HK-2 (cell line): ENCODE data around the gene UTS2R.

Source experiments
- DNase-seq: peaks from one replicate; pipeline ENCODE4 v3.0.0-alpha.2; 2018; ENCODE audit not compliant: unreplicated experiment

The UTS2R gene

DNA sequence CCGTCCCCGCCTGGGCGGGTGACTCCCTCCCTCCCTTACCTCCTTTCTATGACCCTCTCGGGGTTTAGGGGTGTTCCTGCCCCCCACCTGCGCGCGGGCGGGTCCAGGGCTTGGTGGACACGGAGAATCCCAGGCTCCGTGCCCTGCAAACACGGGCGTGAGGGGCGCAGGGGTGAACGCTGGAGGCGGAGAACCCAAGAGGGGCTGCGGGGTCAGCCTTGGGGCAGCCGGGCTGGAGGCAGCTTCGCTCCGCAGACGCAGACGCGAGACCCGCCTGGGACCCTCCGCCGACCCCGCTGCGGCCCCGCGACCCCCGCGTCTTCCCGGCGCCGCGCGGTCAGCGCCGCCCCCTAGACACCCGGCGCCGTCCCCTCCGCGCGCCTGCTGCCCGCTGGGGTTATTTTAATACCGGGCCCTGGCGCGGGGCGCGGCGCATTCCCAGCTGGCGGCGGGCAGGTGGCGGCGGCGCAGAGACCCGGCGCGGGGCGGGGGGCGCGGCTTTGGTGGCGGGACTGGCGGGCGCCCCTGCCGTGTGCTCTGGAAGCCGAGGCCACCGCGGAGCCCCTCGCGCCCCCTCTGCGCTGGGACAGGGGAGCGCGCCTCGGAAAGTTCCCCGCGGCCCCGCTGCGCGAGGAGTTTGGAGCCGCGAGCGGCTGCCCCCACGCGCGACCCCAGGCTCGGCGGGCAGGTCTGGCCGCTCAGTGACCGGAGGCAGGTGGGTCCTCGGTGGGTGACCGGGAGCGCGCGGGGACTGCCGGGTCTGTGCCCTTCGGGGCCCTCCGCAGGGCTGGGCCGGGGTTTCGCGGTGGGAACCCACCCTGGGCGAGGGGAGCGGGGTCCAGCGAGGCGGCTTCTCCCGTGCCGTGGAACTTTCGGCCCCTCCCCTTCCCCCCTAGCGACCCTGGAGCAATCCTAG, at the start of gene UTS2R:
Gene UTS2R, plus strand, starts transcription at position 433 of the 916 bp plus-strand sequence. CDS start 2,560 bp downstream, outside the sequence.
- DNase-seq: no peak

DNA sequence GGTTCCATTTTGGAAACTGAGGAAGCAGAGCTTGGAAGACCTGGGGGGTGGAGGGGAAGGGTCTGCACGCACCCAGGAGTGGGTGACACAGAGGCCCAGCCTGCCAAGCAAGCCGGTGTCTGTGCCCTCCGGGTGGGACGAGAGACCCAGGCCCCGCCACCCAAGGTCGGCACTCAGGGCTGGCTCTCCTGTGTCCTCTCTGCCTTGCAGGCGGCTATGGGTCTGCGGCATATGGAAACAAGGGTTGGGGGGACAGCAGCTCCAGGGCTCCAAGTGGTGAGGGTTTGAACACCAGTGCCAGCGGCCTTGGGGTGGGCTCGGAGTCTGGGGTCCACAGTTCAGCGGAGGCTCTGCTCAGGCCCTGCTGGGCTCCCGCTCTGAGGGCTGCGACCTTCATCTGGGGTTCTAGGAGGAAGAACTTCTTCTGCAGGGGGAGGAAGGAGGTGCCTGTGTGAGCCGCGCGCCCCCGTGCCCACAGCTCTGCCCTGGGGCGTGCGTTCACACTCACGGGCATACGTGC, 49.6 kb upstream of the UTS2R start:
- DNase-seq: no peak

DNA sequence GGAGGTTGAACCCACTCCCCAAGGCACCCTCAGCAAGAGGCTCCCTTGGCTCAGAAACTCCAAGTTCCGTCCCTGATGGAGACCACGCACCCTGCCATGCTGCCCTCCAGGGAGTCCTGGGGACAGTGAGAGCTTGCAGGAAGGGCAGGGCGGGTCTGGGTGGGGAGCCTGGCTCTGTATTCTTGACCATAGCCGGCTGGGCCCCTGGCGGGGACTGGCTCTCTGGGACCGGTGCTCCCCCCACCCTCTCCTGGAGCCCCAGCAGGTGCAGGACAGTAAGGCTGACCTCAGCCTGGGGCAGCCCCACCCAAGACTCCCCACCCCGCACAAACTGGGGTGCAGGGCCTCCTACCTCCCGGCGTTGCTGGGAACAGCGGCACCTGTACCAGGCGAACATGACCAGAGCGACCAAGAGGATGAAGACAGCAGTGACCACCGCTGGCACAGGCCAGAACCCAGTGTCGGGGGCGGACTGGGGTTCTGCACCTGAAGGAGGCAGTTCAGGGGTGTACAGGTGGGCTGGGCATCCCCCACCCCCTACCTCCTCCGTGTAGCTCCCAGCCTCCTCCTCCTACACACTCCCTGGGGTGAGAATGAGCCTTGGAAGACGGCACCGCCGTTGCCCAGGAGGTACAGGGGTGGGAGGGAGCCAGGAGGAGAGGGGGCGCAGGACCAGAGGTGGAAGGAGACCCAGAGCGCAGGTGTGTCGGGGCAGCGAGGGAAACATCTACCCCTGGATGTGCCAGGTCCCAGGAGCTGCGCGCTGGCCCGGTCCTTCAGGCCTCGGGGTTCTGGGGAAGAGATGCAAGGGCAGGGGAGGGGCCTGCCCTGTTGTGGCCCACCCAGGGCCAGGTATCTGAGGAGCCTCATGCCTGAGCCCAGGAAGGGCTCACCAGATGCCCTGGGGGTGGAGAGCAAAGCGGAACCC, 48.8 kb upstream of the UTS2R start:
- DNase-seq: no peak

DNA sequence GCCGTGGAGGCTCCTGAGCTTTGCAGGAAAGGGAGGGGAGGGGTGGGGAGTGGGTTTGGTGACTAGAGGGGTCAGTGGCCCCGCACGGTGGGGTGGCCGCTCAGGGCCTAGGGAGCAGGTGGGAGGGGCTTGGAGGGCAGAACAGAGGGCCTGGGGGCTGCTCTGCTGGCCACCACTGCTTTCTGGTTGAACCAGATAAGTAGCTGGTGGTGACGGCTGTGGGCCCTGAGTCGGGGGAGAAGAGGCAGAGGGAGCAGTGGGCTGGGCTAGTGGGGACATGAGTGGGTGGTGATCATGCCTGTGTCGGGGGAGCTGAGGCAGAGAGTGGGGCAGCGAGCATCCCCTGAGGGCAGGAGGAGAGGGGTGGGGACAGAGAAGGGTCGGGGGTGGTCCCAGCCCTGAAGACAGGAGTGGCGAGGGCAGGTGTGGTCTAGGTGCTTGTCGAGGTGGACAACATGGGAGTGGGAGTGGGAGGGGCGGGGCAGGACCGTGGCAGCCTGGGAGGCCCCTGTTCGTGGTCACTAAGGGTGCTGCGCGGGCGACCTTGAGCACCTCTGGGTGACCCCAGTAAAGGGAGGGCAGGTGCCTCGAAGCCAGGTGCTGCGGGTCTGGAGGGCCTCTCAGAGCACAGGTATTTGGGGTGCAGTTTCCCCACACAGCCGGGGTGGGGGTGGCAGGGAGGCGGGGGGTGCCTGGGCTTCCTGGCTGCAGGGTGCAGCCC, 47.9 kb upstream of the UTS2R start:
- no peak for DNase-seq

DNA sequence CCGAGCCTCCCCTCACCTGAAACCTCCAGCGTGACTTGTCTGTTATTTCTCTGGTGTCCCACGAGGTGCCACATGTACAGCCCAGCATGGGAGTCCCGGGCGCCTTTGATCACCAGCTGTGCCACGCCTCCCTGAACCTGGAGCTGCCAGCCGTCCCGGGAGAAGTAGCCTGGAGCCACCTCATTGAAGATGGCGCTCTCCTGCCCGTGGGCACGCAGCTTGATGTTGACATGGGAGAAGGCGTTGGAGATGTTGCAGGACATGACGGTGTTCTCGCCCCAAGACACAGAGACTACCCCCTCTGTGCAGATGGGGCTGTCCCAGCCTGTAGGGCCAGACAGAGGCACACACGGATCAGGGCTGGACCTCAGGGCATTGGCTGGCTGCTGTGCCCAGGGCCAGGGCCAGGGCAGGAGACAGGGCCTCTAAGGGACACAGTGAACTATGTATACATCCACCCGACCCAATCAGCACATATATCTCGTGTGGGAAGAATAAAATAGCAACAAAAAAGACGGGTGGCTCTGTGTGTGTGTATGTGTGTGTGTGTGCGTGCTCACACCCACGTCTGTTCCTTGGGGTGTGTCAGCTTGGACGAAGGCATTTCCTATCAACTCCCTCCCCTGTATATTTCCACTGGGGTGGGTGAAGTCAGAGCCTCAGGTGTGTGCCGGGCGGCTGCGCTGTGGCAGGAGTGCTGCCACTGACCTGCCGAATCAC, 46.8 kb upstream of the UTS2R start:
- DNase-seq: no peak

DNA sequence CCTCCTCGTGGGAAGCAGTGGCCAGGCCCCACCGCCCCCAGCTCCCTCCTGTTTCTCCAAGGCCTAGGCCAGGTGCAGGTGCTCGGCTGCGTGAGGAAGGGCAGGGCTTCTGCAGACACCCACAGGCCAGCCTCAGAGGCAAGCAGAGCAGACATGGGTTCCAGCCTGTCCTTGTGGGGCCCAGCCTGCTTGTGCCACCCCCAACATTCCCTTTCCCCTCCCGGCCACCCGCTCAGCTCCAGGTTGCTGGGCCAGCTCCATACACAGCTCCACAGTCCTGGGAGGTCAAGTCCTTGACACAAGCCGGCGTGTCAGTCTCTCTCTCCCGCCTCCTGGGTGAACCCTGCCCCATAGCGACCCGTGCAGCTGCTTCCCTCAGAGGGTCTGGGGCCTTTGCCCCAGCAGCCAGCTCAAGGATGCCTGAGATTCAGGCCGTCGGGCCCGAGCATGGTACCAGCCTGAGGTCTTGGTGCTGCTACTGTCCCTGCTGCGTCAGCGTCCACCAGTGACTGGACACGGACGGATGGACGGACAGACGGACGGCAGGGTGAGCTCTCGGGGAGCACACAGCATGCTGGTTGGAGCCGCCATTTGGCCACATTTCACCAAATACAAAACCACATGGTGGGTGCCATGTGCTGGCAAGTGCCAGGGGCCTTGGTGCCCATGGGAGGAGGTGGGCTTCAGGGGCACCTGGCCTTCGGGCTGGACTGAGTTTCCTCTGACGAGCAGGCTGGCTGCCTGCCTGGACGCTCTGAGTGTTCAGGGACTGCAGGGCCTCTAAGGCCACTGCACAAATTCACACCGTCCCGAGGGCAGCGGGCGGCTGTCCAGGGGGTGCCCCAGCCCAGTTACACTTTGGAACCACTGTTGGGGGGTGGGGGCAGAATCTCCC, 46.0 kb upstream of the UTS2R start:
- DNase-seq: no peak

DNA sequence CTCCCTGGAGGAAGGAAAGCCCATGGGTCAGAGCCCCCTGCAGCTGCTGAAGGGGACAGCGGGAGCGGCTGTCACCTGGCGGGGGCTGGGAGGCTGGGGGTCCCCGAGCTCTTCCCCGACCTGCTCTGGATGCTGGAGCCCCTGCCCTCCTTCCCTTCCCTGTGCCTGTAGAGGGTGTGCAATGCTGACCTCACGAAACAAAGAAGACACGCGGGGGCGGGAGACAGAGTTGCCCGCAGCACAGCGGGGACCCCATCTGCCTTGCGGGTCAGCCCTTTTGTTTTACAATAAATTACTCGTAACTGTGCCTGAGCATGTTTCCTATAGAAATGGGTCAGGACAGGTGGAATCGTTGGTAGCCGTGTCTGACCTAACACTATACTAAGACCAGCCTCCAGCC, 44.3 kb upstream of the UTS2R start:
- no peak for DNase-seq

DNA sequence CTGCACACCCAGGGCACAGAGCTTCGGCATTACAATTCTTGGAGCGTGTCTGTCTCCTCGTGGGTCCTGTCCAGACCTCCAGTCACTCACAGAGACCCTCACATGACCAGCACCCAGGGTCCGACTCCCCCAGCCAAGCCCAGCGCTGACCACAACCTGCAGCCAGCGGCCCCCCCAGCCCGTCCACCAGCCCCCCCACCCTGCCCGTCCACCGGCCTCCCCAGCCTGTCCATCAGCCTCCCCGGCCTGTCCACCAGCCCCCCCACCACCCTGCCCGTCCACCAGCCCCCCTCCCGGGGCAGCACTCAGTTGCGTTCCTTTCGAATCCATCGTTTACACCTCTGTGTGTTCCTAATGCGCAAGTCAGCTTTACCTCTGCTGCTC, 43.8 kb upstream of the UTS2R start:
- no peak for DNase-seq

DNA sequence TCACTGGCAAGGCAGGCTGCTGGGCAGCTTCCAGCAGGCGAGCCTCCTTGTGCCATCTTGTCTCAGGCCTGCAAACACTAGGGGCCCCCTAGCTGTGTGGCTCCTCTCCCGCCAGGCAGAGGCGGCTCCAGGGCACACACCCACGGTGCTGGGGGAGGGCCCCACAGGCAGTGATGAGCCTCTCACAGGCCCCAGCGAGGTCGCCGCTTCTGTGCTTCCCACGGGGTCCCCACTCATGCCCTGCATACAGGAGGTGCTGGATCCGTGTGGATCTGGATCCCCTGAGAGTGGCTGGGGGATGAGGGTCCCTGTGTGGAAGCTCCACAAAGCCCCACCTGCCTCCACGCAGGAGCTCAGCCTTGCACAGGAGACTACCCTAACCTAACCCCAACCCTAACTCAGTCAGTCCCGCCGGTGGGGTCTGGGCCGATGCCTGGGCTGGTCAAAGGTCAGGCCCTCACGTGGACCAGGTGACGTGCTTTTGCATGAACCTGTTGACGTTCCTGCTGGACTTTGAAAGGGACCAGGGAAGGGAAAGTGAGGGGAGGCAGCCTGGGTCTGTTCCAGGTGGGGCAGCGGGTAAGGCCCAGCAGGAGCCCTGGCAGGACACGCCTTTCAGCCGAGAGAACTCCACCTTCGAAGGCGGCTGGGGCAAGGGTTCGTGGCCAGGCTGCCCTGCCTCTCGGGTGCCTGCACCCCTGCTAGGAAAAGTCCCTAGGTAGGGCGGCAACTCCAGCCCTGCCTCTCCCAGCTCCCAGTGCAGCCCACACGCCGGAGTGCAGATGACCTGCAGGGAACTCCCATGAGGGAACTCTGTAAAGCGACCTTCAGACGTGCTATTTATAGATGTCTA, 43.2 kb upstream of the UTS2R start:
- DNase-seq: no peak

DNA sequence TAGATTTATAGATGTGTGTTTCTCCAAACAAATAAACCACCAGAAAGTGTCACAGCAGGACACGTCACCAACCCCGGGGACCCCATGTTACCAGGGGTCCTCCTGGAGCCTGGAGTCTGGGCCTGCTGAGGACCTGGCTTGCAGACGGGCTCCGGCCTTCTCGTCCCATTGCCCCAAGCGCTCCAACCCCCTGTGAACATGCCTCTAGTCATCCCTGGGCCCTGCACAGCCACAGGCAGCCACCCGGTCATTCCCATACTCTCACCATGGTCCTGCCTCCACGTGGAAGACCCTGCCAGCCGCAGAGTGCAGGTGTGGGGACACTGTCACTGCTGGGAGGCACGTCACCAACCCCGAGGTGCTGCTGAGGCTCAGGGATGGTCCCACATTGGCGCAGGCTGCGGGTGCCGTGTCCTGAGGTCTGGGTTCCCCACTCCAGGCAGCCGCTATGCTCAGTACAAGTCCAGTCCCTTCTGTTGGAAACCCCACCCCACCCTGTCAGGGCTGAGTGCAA, 42.5 kb upstream of the UTS2R start:
- DNase-seq: no peak

DNA sequence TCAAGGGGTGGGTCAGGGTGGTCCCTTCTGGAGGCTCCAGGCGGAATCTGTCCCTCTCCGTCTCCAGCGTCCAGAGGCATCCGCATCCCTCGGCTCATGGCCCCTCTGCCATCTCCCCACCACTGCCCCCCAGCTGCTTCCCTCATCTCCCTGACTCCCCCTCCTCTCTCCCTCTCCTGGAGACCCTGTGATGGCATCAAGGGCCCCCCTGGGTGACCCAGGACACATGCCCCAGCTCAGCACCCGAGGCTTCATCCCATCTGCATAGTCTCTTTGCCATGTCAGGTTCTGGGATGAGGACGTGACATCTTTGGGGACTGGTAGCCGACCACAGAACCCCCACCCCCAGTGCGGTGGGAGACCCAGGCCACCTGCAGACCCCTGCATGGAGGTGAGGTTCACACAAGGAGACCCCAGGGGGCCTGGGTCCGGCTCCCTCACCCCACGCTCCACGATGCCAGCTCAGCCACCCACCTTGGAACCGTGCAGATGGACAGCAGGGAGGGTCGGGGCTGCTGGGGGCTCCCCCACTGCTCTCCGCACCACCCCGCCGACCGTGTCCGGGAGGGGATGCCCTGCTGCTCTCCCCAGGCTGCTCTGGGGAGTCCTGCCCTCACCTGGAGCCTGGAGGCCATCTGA, 41.8 kb upstream of the UTS2R start:
- no peak for DNase-seq

DNA sequence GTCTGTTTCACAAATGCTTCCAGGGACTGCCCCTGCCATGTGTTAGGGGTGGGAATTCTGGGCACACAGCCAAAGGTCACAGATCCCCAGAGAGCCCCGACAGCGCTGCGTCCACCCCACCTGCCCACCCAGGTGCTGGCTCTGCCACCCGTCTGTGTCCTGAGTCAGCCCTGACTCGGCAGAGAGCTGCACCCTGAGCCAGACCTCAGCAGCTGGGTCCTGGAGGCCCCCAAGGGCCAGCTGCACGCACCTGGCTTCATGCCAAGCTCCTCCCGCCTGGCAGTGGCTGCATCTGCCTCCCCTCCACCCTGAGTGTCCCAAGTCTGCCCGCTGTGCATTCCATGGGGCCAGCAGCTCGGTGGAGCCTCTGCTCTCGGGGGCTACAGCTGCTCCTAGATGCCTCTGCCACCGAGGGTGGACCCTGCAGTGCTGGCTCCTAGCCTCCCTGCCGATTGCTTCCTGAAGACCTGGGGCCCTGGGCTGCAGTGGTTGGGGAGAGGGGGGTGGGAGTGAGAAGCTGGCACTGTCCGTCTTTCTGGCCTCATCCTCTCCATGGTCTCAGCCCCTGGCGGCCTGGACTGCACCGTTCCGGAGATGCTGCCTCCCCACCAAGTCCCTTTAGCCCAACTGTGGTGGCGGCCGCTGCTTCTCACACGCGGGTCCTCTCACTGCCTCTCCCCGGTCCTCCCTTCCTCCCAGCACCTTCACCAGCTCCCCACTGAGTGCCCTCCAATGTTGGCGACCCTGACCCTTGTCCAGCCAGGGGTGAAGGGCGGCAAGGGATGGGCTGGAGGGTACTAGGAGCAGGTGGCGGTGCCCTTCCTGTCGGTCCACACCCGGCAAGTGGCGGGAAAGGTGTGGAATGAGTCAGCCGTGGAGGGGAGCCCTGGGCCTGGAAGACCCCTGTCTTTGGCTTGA, 41.0 kb upstream of the UTS2R start:
- peak; percentile 68 for DNase-seq

DNA sequence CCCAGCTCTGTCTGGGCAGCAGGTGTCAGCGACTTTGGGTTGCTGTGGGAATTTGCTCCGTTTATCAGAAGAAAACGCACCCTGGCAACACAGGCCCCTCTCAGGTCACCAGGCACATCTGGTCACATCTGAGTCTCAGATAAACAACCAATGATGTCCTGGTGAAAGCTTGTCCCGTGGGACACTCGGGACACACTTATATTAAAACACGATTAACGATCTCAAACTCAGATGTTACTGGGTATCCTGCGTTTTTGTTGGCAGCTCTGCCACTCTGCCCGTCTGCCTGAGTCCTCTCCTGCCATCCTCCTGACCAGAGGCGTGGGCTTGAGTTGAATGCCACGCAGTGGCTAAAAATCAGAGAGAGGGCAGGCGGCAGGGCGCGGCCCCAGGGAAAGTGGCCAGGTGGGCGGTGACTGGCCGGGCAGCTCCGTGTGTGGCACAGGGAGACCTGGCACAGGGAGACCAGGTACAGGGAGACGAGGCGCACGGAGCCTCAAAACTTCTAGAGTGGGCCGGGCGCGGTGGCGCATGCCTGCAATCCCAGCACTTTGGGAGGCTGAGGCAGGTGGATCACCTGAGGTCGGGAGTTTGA, 40.1 kb upstream of the UTS2R start:
- no peak for DNase-seq

DNA sequence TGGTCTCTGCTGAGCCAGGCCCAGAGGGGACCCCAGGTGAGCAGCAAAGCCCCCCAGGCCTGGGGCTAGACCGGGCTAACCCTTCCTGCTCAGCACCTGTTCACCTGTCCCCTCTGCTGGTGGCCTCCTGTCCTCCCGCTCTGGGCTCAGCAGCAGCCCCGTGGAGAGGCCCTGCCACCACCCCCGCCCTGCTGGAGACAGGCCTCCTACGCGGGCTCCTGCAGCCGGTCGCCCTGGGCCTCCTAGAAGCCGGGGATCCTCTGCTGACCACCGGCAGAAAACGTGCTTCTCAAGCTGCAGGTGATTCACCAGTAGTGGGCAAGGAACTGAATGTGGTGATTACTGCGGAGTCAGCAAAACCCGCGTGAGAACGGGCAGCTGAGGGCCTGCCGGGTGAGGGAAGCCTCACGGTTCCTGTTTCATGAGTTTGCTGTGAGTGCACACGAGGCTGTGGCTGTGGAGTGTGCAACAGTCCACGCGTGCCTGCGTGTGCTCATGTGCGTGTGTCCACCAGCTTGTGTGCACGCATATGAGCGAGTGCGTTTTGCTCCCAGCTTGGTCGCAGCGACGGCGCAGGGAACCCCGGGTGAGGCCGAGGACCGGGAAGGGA, 38.8 kb upstream of the UTS2R start:
- peak; percentile 60 for DNase-seq

DNA sequence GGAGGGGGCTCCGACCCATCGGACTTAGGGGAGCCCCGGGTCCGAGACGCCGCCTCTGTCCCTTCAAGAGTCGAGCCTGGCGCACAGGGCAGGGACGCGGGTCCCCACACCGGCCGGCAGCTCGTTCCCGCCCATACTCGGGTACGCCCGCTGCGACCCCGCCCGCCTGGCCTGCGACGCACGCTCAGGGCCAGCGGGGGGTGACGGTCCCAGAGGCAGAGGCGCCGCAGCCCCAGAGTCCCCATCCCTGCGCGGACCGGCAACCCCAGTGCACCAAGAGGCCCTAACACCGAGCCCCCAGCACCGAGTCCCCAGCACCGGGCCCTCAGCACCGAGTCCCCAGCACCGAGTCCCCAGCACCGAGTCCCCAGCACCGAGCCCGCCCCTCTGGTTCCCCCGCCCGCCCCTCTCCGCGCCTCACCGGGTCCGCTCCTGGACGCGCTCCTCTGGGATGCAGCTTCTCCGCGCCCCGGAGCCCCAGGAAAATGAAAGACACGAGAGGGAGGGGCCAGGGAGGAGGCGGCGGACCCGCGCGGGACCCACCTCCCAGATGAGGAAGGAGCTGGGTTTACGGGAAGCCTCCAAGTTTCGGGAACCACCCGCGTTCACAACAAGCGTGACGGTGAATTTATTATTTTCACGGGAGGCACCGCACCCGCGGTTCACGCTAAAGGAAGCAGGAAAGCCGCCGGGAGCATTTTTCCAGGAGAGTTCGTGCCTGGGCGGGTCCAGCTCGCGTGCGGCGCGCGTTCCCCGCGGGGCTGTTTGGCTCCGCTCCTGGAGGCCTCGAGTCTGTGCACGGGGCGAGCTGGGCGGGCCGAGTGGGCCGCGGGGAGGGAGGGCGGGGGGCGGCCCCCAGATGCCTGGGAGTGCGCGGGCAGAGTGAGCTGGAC, 38.0 kb upstream of the UTS2R start, which contains the start of gene SECTM1:
Gene SECTM1, minus strand, starts transcription at position 488 of the 893 bp plus-strand sequence. CDS start 6,526 bp downstream, outside the sequence.
- DNase-seq: no peak
